ENCODE results near the gene ERAS.

The ERAS gene

DNA sequence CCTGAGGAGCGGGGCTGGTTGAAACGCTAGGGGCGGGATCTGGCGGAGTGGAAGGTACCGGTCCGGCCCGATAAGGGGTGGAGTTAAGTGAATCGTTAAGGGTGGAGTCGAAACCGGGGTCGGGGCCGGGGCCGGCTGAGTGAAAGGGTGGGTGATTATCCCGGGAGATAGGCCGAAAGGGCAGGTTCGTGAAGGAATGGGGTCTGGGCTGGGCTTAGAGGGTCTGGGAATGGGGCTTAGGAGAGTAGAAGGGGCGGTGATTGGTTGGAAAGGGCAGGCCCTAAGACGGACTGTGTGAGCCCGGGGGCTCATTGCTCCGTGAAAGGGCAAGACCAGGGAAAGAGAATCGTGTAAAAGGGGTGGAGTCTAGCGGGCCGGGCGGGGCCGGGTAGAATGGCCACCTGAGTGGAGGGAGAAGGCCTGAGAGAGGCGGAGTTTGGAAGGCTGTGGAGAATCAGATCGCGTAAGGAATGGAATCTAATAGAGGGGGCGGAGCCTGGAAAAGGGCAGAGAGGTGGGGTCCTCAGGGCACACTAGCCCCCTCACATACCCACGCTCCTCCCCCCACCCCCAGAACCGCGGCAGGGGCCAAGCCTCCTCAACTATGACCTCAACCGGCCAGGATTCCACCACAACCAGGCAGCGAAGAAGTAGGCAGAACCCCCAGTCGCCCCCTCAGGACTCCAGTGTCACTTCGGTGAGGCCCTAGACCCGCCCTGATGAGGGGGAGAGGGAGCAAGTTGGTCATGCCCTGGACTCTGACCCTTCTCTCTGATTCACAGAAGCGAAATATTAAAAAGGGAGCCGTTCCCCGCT is 24.0 kb upstream of the ERAS start:
- peaks cover 0 to 7% (median 0%) of the 10 kb centered on the region in 11 experiments; a peak in 2 of 22 replicates for H4K20me1 ChIP-seq
- H3K4me1 ChIP-seq = peaks cover 13 to 17% (median 13%) of the 10 kb centered on the region in 10 experiments; a peak in 17 of 20 replicates
- TF ChIP-seq Cebpa-rat (IDR thresholded peaks at IDR 0.05) = no peak
- H3K27me3 ChIP-seq = peaks cover 19 to 82% (median 65%) of the 10 kb centered on the region in 11 experiments; a peak in 21 of 22 replicates
- H3K9ac ChIP-seq = peak overlapping the region; percentile 83 to 96 (median 87)
- peak overlapping the region; percentile 79 to 95 (median 89) for H3K27ac ChIP-seq
- H3K4me2 ChIP-seq = peak overlapping the region; percentile 63 to 82 (median 74)
- peak overlapping the region; percentile 58 to 76 (median 66) for H3K4me3 ChIP-seq
- peaks cover 0 to 16% (median 8%) of the 10 kb centered on the region in 11 experiments; a peak in 12 of 22 replicates for H3K9me3 ChIP-seq (replicated peaks in 1 of 11)
- H3K36me3 ChIP-seq = peaks cover 0 to 30% (median 8%) of the 10 kb centered on the region in 11 experiments; a peak in 7 of 22 replicates

DNA sequence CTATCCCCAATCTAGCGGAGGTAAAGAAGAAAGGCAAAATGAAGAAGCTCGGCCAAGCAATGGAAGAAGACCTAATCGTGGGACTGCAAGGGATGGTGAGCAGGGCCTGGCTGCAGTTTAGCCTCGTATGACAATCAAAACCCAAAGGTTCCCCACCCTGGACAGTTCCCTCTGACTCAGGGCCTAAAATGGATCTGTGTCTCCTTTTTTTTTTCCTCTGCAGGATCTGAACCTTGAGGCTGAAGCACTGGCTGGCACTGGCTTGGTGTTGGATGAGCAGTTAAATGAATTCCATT is 23.5 kb upstream of the ERAS start:
- Histone ChIP-seq H3K27ac (peak overlapping the region in 10 of 11 experiments; percentile 79 to 95 (median 90); a peak in 17 of 22 replicates), H3K9ac (peak overlapping the region; percentile 83 to 96 (median 87)), H3K9me3 (replicated peaks in 1 of 11) (peaks cover 0 to 16% (median 8%) of the 10 kb centered on the region in 11 experiments; a peak in 12 of 22 replicates), H3K4me1 (peaks cover 13 to 17% (median 13%) of the 10 kb centered on the region in 10 experiments; a peak in 17 of 20 replicates), H3K36me3 (peaks cover 0 to 30% (median 8%) of the 10 kb centered on the region in 11 experiments; a peak in 7 of 22 replicates), H3K4me3 (peak overlapping the region; percentile 58 to 76 (median 66)), H4K20me1 (peaks cover 0 to 7% (median 0%) of the 10 kb centered on the region in 11 experiments; a peak in 2 of 22 replicates), H3K27me3 (peaks cover 21 to 80% (median 65%) of the 10 kb centered on the region in 11 experiments; a peak in 21 of 22 replicates), H3K4me2 (peak overlapping the region; percentile 63 to 82 (median 74))
- TF ChIP-seq Cebpa-rat (IDR thresholded peaks at IDR 0.05) = no peak

DNA sequence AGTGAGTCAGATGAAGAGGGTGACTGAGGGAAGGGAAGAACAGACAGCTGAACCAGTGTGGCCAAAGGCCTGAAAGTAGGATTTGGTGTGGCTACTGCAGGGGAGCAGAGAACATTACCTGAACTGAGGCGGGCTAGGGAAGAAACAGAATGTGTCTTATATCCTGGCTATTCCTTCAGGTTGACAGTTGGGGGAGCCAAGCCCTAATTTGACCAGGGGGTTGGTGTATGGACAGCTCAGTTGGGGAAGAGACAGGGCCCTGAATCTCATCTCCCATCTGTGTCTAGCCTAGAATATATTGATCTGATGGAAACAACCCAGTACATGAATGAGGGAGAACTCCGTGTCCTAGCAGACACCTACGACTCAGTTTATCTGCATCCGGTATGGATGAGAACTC is 20.2 kb upstream of the ERAS start:
- TF ChIP-seq Cebpa-rat (IDR thresholded peaks at IDR 0.05) = no peak

GRCh38 chrX:48813644-48814043 is 12.7 kb upstream of the ERAS start:
- Histone ChIP-seq H3K4me1 (peaks cover 0 to 5% (median 0%) of the 10 kb centered on the region in 10 experiments; a peak in 1 of 20 replicates), H3K27me3 (peaks cover 0 to 63% (median 40%) of the 10 kb centered on the region in 11 experiments; a peak in 18 of 22 replicates), H4K20me1 (peaks cover 0 to 7% (median 0%) of the 10 kb centered on the region in 11 experiments; a peak in 4 of 22 replicates), H3K9ac (no peak overlapping the region), H3K4me2 (no peak overlapping the region), H3K36me3 (peaks cover 3 to 34% (median 17%) of the 10 kb centered on the region in 11 experiments; a peak in 9 of 22 replicates), H3K27ac (no peak overlapping the region), H3K9me3 (replicated peaks in 1 of 11) (no peaks in the 10 kb centered on the region), H3K4me3 (no peak overlapping the region)
- TF ChIP-seq Cebpa-rat (IDR thresholded peaks at IDR 0.05) = no peak

More for the DNA sequence above, 20.2 kb upstream of the ERAS start:
- Histone ChIP-seq H3K4me1 (peaks cover 5 to 10% (median 7%) of the 10 kb centered on the region in 10 experiments; a peak in 14 of 20 replicates), H3K36me3 (peaks cover 0 to 30% (median 9%) of the 10 kb centered on the region in 11 experiments; a peak in 7 of 22 replicates), H3K9me3 (replicated peaks in 1 of 11) (peaks cover 0 to 14% (median 7%) of the 10 kb centered on the region in 11 experiments; a peak in 12 of 22 replicates), H3K27ac (no peak overlapping the region), H3K4me3 (no peak overlapping the region), H3K4me2 (no peak overlapping the region), H3K9ac (no peak overlapping the region), H3K27me3 (peaks cover 14 to 74% (median 59%) of the 10 kb centered on the region in 11 experiments), H4K20me1 (peaks cover 0 to 7% (median 0%) of the 10 kb centered on the region in 11 experiments; a peak in 3 of 22 replicates)

DNA sequence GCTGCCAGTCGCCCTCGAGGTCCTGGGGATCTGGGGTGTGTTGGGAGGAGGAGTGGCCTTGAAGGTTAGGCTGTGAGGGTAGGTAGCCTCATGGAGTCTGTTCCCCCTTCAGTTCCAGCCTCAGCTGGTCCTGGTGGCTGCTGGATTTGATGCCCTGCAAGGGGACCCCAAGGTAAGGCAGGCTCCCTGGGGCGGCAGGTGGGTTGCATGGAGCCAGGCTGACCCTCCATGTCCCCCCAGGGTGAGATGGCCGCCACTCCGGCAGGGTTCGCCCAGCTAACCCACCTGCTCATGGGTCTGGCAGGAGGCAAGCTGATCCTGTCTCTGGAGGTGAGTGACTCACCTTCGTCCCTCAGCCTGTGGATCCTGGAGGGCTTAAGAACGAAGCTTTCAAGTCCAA is 11.6 kb upstream of the ERAS start:
- Histone ChIP-seq H3K4me3 (no peak overlapping the region), H3K9me3 (replicated peaks in 1 of 11) (no peaks in the 10 kb centered on the region), H3K27ac (no peak overlapping the region), H3K4me2 (no peak overlapping the region), H4K20me1 (peaks cover 0 to 7% (median 0%) of the 10 kb centered on the region in 11 experiments; a peak in 5 of 22 replicates), H3K4me1 (peaks cover 0 to 5% (median 0%) of the 10 kb centered on the region in 10 experiments; a peak in 1 of 20 replicates), H3K9ac (no peak overlapping the region), H3K27me3 (peaks cover 0 to 64% (median 37%) of the 10 kb centered on the region in 11 experiments; a peak in 17 of 22 replicates), H3K36me3 (peaks cover 3 to 36% (median 17%) of the 10 kb centered on the region in 11 experiments; a peak in 9 of 22 replicates)
- TF ChIP-seq Cebpa-rat (IDR thresholded peaks at IDR 0.05) = no peak

GRCh38 chrX:48815266-48815665 is 11.0 kb upstream of the ERAS start:
- Histone ChIP-seq H3K4me1 (peaks cover 0 to 5% (median 0%) of the 10 kb centered on the region in 10 experiments; a peak in 1 of 20 replicates), H3K9me3 (replicated peaks in 1 of 11) (no peaks in the 10 kb centered on the region), H3K36me3 (peaks cover 3 to 42% (median 17%) of the 10 kb centered on the region in 11 experiments; a peak in 10 of 22 replicates), H3K27me3 (peaks cover 0 to 64% (median 38%) of the 10 kb centered on the region in 11 experiments; a peak in 18 of 22 replicates), H3K4me3 (no peak overlapping the region), H3K4me2 (no peak overlapping the region), H3K9ac (no peak overlapping the region), H4K20me1 (peaks cover 0 to 7% (median 0%) of the 10 kb centered on the region in 11 experiments; a peak in 5 of 22 replicates), H3K27ac (no peak overlapping the region)
- TF ChIP-seq Cebpa-rat (IDR thresholded peaks at IDR 0.05) = no peak

DNA sequence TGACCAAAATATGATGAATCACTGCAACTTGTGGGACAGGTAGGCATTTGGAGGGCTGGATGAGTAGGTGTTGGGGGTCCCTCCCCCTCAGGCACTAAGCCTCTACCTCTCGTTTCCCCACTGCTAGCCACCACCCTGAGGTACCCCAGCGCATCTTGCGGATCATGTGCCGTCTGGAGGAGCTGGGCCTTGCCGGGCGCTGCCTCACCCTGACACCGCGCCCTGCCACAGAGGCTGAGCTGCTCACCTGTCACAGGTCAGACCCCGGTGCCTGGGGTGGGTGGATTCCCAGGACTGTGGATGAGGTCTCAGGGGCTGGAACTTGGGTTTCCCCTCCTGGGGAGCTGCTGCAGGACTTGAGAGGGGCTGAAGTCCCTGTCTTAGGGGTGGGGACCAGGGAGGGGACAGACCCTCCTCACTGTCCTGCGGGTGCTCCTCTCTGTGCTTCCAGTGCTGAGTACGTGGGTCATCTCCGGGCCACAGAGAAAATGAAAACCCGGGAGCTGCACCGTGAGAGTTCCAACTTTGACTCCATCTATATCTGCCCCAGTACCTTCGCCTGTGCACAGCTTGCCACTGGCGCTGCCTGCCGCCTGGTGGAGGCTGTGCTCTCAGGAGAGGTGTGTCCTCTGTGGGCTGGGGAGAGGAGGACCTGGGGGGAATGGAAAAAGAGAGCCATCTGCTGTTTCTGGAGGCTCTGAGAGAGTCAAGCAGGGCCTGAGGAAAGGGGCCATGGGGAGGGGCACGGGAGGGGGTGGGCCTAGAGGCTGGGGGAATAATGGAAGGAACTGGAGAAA is 10.1 kb upstream of the ERAS start:
- H3K36me3 ChIP-seq = peaks cover 3 to 42% (median 17%) of the 10 kb centered on the region in 11 experiments; a peak in 11 of 22 replicates
- no peak overlapping the region for H3K9ac ChIP-seq
- no peak for TF ChIP-seq Cebpa-rat (IDR thresholded peaks at IDR 0.05)

DNA sequence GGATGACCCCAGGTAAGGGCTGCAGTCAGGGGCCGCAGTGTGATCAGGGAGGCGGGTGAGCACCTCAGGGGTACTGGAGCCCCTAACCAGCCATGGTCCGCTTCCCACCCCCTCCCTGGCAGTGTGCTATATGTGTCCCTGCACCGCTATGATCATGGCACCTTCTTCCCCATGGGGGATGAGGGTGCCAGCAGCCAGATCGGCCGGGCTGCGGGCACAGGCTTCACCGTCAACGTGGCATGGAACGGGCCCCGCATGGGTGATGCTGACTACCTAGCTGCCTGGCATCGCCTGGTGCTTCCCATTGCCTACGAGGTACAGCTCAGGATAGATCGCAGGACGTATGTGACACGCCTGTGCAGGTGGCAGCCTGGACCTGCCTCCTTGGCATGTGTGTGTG is 8.2 kb upstream of the ERAS start:
- Histone ChIP-seq H3K36me3 (peaks cover 3 to 52% (median 21%) of the 10 kb centered on the region in 11 experiments; a peak in 13 of 22 replicates), H3K27ac (no peak overlapping the region), H3K4me1 (peaks cover 0 to 5% (median 0%) of the 10 kb centered on the region in 10 experiments; a peak in 1 of 20 replicates), H3K9ac (no peak overlapping the region), H3K4me2 (no peak overlapping the region), H3K27me3 (peaks cover 14 to 69% (median 50%) of the 10 kb centered on the region in 11 experiments), H3K9me3 (replicated peaks in 1 of 11) (no peaks in the 10 kb centered on the region), H4K20me1 (peaks cover 0 to 7% (median 0%) of the 10 kb centered on the region in 11 experiments; a peak in 4 of 22 replicates), H3K4me3 (no peak overlapping the region)
- TF ChIP-seq Cebpa-rat (IDR thresholded peaks at IDR 0.05) = no peak

More for the DNA sequence above, 10.1 kb upstream of the ERAS start:
- peaks cover 0 to 5% (median 0%) of the 10 kb centered on the region in 10 experiments; a peak in 1 of 20 replicates for H3K4me1 ChIP-seq
- no peaks in the 10 kb centered on the region for H3K9me3 ChIP-seq (replicated peaks in 1 of 11)
- H3K4me3 ChIP-seq = no peak overlapping the region
- H3K27me3 ChIP-seq = peaks cover 7 to 68% (median 44%) of the 10 kb centered on the region in 11 experiments; a peak in 19 of 22 replicates
- H3K4me2 ChIP-seq = no peak overlapping the region
- peaks cover 0 to 7% (median 0%) of the 10 kb centered on the region in 11 experiments; a peak in 5 of 22 replicates for H4K20me1 ChIP-seq
- no peak overlapping the region for H3K27ac ChIP-seq
